Glomerular endothelial cell (primary cell): ENCODE data around the gene ARHGEF7. TPM values are rescaled to one million over a fixed set of nuclear protein-coding genes. Genes with fewer than 3 reads are reported as not detected.

Experiments
- DNase-seq: peaks from one replicate; pipeline ENCODE4 v3.0.0-alpha.2; 2011; ENCODE audit warnings: low read depth, low spot score; ENCODE audit errors: extremely low read depth
- total RNA-seq: library from RNA; depleted of rRNA; stranded (reverse); fragments of >200 nt; gene quantifications from 2 replicates; pipeline ENCODE4 v1.2.3, GENCODE V29; 2015

The ARHGEF7 gene
- total RNA-seq, 1 donor from 2014 or later: 197 TPM

- DNase-seq: no peak
Observed at GRCh38 chr13:111292710-111293485, 177.8 kb downstream of the ARHGEF7 start.

- DNase-seq: no peak
Observed at GRCh38 chr13:111295886-111296285, 180.8 kb downstream of the ARHGEF7 start.

GRCh38 chr13:111296417-111296816 lies 181.3 kb downstream of the ARHGEF7 start:
- no peak for DNase-seq

GRCh38 chr13:111298214-111298975 lies 183.3 kb downstream of the ARHGEF7 start:
- DNase-seq: no peak

- no peak for DNase-seq
Observed at GRCh38 chr13:111302045-111302726, 187.1 kb downstream of the ARHGEF7 start.

- no peak for DNase-seq
Observed at GRCh38 chr13:111303559-111303958, 188.4 kb downstream of the ARHGEF7 start.

- no peak for DNase-seq
Observed at GRCh38 chr13:111304041-111304544, 189.0 kb downstream of the ARHGEF7 start.

GRCh38 chr13:111304603-111305289 lies 189.6 kb downstream of the ARHGEF7 start:
- DNase-seq: no peak

GRCh38 chr13:111312944-111313590 lies 198.0 kb downstream of the ARHGEF7 start:
- DNase-seq: no peak

- DNase-seq: no peak
Observed at GRCh38 chr13:111313911-111314425, 198.9 kb downstream of the ARHGEF7 start.

GRCh38 chr13:111314852-111315251 lies 199.7 kb downstream of the ARHGEF7 start:
- no peak for DNase-seq

- DNase-seq: no peak
Observed at GRCh38 chr13:111315347-111315995, 200.4 kb downstream of the ARHGEF7 start.

GRCh38 chr13:111316161-111316730 lies 201.1 kb downstream of the ARHGEF7 start:
- DNase-seq: no peak

- no peak for DNase-seq
Observed at GRCh38 chr13:111317042-111317550, 202.0 kb downstream of the ARHGEF7 start.

GRCh38 chr13:111317571-111318345 lies 202.6 kb downstream of the ARHGEF7 start:
- DNase-seq: no peak

- no peak for DNase-seq
Observed at GRCh38 chr13:111318386-111318785, 203.3 kb downstream of the ARHGEF7 start.

- no peak for DNase-seq
Observed at GRCh38 chr13:111319521-111319920, 204.4 kb downstream of the ARHGEF7 start.
